Fibroblast of lung (primary cell): ENCODE results near the gene PPP1R1C. TPM values are rescaled to one million over a fixed set of nuclear protein-coding genes. Genes with fewer than 3 reads are reported as not detected.
A peak's percentile ranks its signal among the peaks of the same experiment; 100 is the strongest.

ENCODE experiments used
- DNase-seq, 2 donors: peaks; one replicate each; pipeline versions ENCODE4 v3.0.0 to v3.0.0-alpha.2; 2010; ENCODE audit warnings: low read depth in 2 of 2
- H2AFZ ChIP-seq: 2 replicates; pipeline ENCODE4 v1.5.1; 2012; ENCODE audit warnings: low read length, control low read depth, inconsistent platforms
- H3K27ac ChIP-seq: 2 replicates; pipeline ENCODE4 v1.5.1; 2011; ENCODE audit warnings: low read length, control low read depth; ENCODE audit not compliant: insufficient read depth
- H3K27me3 ChIP-seq: 2 replicates; pipeline ENCODE4 v1.5.1; 2011; ENCODE audit warnings: mild to moderate bottlenecking, low read length; ENCODE audit not compliant: control insufficient read depth, insufficient read depth
- H3K36me3 ChIP-seq: 2 replicates; pipeline ENCODE4 v1.5.1; 2011; ENCODE audit warnings: low read length; ENCODE audit not compliant: control insufficient read depth, insufficient read depth
- H3K4me1 ChIP-seq: 2 replicates; pipeline ENCODE4 v1.5.1; 2011; ENCODE audit warnings: low read length; ENCODE audit not compliant: control insufficient read depth, insufficient read depth; ENCODE audit errors: extremely low read depth
- H3K4me2 ChIP-seq: 2 replicates; pipeline ENCODE4 v1.5.1; 2011; ENCODE audit warnings: low read length, control low read depth; ENCODE audit not compliant: insufficient read depth; ENCODE audit errors: extremely low read depth
- H3K4me3 ChIP-seq, 4 experiments: fragments of 200-600 bp in 1 of 4; sonication (generic) in 1 of 4; replicated peaks in 1 of 4; 2 replicates each; pipeline ENCODE4 v1.5.1; 2011 to 2016; ENCODE audit warnings: low read length in 4 of 4, low read depth in 3 of 4, mild to moderate bottlenecking in 3 of 4, control low read depth in 2 of 4, inconsistent platforms in 1 of 4, mixed read lengths in 1 of 4; ENCODE audit not compliant: insufficient read depth in 1 of 4; ENCODE audit errors: control extremely low read depth in 1 of 4
- H3K79me2 ChIP-seq: 2 replicates; pipeline ENCODE4 v1.5.1; 2012; ENCODE audit warnings: mild to moderate bottlenecking, low read length, inconsistent platforms; ENCODE audit not compliant: control insufficient read depth, insufficient read depth
- H3K9ac ChIP-seq: 2 replicates; pipeline ENCODE4 v1.5.1; 2011; ENCODE audit warnings: mild to moderate bottlenecking, low read length, control low read depth; ENCODE audit not compliant: insufficient read depth
- H3K9me3 ChIP-seq: 2 replicates; pipeline ENCODE4 v1.5.1; 2012; ENCODE audit warnings: low read depth, low read length; ENCODE audit not compliant: control insufficient read depth, insufficient read depth
- H4K20me1 ChIP-seq: 2 replicates; pipeline ENCODE4 v1.5.1; 2011; ENCODE audit warnings: low read length; ENCODE audit not compliant: control insufficient read depth, insufficient read depth; ENCODE audit errors: extremely low read depth
- CTCF ChIP-seq, 2 donors: IDR thresholded peaks in 1 of 2; conservative IDR thresholded peaks in 1 of 2; 1 replicate in 1 of 2; 2 replicates in 1 of 2; pipeline ENCODE4 v1.5.1; 2011 to 2012; ENCODE audit warnings: low read length in 2 of 2, control low read depth in 1 of 2, inconsistent platforms in 1 of 2, low read depth in 1 of 2, mild to moderate bottlenecking in 1 of 2
- EZH2 ChIP-seq: IDR thresholded peaks from 2 replicates; pipeline ENCODE4 v1.5.1; 2012; ENCODE audit warnings: low read length, control low read depth, mild to moderate bottlenecking; ENCODE audit errors: missing control alignments
- polyA plus RNA-seq, 2 donors: library from polyadenylated mRNA; depleted of rRNA in 1 of 2; stranded (reverse) in 1 of 2; unstranded in 1 of 2; fragments of >200 nt; gene quantifications; 2 replicates each; pipeline ENCODE4 v1.2.1, GENCODE V29; 2011 to 2012; ENCODE audit warnings: missing spikeins in 1 of 2
- total RNA-seq: library from RNA; depleted of rRNA; stranded (reverse); fragments of >200 nt; gene quantifications from 2 replicates; pipeline ENCODE4 v1.2.1, GENCODE V29; 2014

Gene PPP1R1C
- total and polyA plus RNA-seq, 2 donors (not counting 1 experiment from before 2014, with no cell fraction given) = 0.50 to 0.57 TPM

- H2AFZ ChIP-seq = no peak overlapping the region
- no peak for TF ChIP-seq CTCF (conservative IDR thresholded peaks at IDR 0.05 in 1 of 2, IDR thresholded peaks at IDR 0.05 in 1 of 2; ENCODE audit: low read depth in 1 of 2, low read length in 2 of 2)
- TF ChIP-seq EZH2 = no peak
- H3K27me3 ChIP-seq = no peaks in the 10 kb centered on the region
- H3K4me1 ChIP-seq = no peaks in the 10 kb centered on the region
- DNase-seq = peak in 1 of 2 donors; percentile 62
- no peak overlapping the region for H3K27ac ChIP-seq
- no peaks in the 10 kb centered on the region for H3K36me3 ChIP-seq
- no peak overlapping the region for H3K4me3 ChIP-seq
- H3K9ac ChIP-seq = no peak overlapping the region
- no peaks in the 10 kb centered on the region for H3K79me2 ChIP-seq
- H3K4me2 ChIP-seq = no peak overlapping the region
- no peaks in the 10 kb centered on the region for H4K20me1 ChIP-seq
- no peaks in the 10 kb centered on the region for H3K9me3 ChIP-seq
These were observed 131.5 kb downstream of the PPP1R1C start for GRCh38 chr2:182117196-182117595.

GRCh38 chr2:182128821-182129707, 143.4 kb downstream of the PPP1R1C start:
- Histone ChIP-seq H3K27ac (no peak overlapping the region), H3K4me3 (no peak overlapping the region), H2AFZ (no peak overlapping the region), H3K9ac (no peak overlapping the region), H3K27me3 (no peaks in the 10 kb centered on the region), H4K20me1 (no peaks in the 10 kb centered on the region), H3K4me2 (no peak overlapping the region), H3K9me3 (no peaks in the 10 kb centered on the region), H3K79me2 (no peaks in the 10 kb centered on the region), H3K4me1 (no peaks in the 10 kb centered on the region), H3K36me3 (no peaks in the 10 kb centered on the region)
- DNase-seq = no peak
- TF ChIP-seq EZH2 (no peak), CTCF (conservative IDR thresholded peaks at IDR 0.05 in 1 of 2, IDR thresholded peaks at IDR 0.05 in 1 of 2; ENCODE audit: low read depth in 1 of 2, low read length in 2 of 2) (no peak)

- H3K9me3 ChIP-seq = no peaks in the 10 kb centered on the region
- no peaks in the 10 kb centered on the region for H4K20me1 ChIP-seq
- TF ChIP-seq EZH2 (no peak), CTCF (conservative IDR thresholded peaks at IDR 0.05 in 1 of 2, IDR thresholded peaks at IDR 0.05 in 1 of 2; ENCODE audit: low read depth in 1 of 2, low read length in 2 of 2) (peak; percentile 49 to 50)
- H3K4me1 ChIP-seq = no peaks in the 10 kb centered on the region
- no peak overlapping the region for H3K27ac ChIP-seq
- no peak overlapping the region for H3K4me2 ChIP-seq
- no peaks in the 10 kb centered on the region for H3K36me3 ChIP-seq
- H3K27me3 ChIP-seq = no peaks in the 10 kb centered on the region
- no peaks in the 10 kb centered on the region for H3K79me2 ChIP-seq
- H2AFZ ChIP-seq = no peak overlapping the region
- H3K9ac ChIP-seq = no peak overlapping the region
- peak; percentile 12 to 61 for DNase-seq
- H3K4me3 ChIP-seq = no peak overlapping the region
These were observed 147.0 kb downstream of the PPP1R1C start for GRCh38 chr2:182132605-182133004.
